Brain microvascular endothelial cell (primary cell): ENCODE measurements around the gene ABCA2.
A peak's percentile ranks its signal among the peaks of the same experiment; 100 is the strongest.

ENCODE experiments used
- DNase-seq: peaks from one replicate; pipeline ENCODE4 v3.0.0-alpha.2; 2020
- H3K27ac ChIP-seq: fragments of 250-450 bp; sonication (Bioruptor Pico); 2 replicates; pipeline ENCODE4 v1.5.1; 2020; ENCODE audit warnings: mild to moderate bottlenecking, moderate library complexity
- H3K27me3 ChIP-seq: fragments of 250-450 bp; sonication (Bioruptor Pico); replicated peaks from 2 replicates; pipeline ENCODE4 v1.5.1; 2020; ENCODE audit warnings: mild to moderate bottlenecking
- H3K36me3 ChIP-seq: fragments of 250-450 bp; sonication (Bioruptor Pico); replicated peaks from 2 replicates; pipeline ENCODE4 v1.5.1; 2020; ENCODE audit warnings: mild to moderate bottlenecking
- H3K4me3 ChIP-seq: 2 replicates; pipeline ENCODE4 v1.5.1; 2011; ENCODE audit warnings: low read depth, mild to moderate bottlenecking, control low read depth, low read length, moderate library complexity
- in situ Hi-C: cut with HindIII; loops from 2 replicates; pipeline ENCODE4 v1.10.0; 2017; ENCODE audit warnings: low sequenced_read_pairs, low pct_ligation_motif_present
- TF ChIP-seq, protein P1 (sequence below): IDR thresholded peaks from 2 replicates; pipeline ENCODE4 v1.5.1; 2011; ENCODE audit warnings: low read depth, mild to moderate bottlenecking, moderate library complexity, low read length, control low read depth, inconsistent platforms; ENCODE audit errors: missing control alignments

ABCA2 gene

DNA sequence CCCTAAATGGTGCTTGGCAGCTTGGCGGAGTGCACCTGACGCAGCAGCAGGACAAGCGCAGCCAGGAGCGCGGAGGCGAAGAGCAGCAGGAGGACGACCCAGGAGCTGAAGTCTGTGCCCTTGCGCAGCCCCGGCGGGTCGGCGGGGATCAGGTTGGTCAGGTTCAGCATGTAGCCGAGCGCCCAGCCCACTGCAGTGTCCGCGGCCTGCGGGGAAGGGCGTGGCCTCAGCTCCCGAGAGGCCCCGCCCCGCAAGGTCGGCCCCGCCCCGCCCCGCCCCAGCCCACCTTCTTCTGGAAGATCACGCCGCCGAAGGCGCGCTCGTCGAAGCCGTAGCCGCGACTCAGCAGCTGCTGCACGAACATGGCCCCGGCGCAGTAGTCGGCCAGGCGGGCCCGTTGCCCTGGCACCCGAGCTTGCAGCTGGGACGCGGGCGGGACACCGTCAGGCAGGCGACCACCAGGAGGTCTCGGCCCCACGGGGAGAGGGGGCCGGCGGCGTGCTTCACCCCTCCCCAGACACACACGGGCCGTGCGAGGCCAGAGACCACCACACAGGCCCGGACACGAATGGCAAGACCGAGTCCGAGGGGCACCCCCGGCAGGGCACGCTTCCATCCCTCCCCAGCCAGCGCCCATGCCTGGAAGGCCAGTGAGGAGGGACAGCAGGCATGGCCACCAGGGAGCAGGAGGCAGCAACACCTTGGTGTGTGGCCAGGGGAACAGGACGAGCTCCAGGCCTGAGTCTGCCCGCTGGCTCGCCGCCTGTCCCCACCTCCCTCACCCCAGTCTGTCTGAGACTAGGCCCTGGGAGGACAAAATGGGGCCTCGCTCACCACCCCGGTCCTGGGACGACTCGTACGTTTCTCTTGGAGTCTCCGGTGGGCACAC, 20.9 kb upstream of the ABCA2 start:
- H3K4me3 ChIP-seq = no peak overlapping the region
- no peak for DNase-seq
- in situ Hi-C loops = loop anchor here (25.0 kb wide), 2 partner anchors 112 to 237 kb away; partner anchors contain the start of genes C8G, FBXW5 and RABL6
- TF ChIP-seq, protein P1, sequence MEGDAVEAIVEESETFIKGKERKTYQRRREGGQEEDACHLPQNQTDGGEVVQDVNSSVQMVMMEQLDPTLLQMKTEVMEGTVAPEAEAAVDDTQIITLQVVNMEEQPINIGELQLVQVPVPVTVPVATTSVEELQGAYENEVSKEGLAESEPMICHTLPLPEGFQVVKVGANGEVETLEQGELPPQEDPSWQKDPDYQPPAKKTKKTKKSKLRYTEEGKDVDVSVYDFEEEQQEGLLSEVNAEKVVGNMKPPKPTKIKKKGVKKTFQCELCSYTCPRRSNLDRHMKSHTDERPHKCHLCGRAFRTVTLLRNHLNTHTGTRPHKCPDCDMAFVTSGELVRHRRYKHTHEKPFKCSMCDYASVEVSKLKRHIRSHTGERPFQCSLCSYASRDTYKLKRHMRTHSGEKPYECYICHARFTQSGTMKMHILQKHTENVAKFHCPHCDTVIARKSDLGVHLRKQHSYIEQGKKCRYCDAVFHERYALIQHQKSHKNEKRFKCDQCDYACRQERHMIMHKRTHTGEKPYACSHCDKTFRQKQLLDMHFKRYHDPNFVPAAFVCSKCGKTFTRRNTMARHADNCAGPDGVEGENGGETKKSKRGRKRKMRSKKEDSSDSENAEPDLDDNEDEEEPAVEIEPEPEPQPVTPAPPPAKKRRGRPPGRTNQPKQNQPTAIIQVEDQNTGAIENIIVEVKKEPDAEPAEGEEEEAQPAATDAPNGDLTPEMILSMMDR = no peak
- H3K27me3 ChIP-seq = peaks cover 31% of the 10 kb centered on the region
- no peak overlapping the region for H3K27ac ChIP-seq
- no peaks in the 10 kb centered on the region for H3K36me3 ChIP-seq

DNA sequence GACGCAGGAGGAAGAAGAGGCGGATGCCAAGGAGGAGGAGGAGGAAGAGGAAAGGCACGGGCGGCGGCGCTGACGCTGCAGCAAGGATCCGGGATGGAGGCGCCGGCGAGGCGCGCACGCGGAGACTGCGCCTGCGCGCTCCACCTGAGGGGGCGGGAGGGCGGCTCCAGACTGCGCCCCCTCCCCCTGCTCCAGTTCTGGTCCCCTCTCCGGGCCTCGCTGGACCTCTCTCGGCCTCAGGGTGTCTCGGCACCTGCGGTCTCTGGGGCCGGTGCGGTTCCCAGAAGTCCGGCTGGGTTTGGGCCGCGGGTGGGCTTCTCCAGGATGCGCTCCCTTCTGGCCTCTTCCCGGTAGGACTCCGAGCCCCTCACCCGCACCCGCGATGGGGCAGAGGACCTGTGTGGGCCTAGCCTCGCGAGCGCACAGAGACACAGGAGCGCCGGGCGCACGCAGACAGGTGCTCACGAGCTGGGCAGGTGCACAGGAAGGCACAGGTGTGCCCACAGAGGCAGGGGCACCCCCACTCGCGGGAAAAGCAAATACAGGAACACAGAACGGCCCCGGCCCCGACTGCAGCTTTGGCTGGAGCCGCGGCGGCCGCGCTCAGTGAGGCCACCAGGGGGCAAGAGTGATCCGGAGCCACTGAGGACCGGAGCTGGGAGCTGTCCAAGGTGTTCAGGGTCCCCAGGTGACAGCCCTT, 18.2 kb upstream of the ABCA2 start, which contains the start of gene NPDC1:
NPDC1 (minus strand) TSS at position 90 of the 700 bp plus-strand sequence. CDS start 188 bp downstream, outside the sequence.
- TF ChIP-seq, protein P1 = peak; percentile 92
- in situ Hi-C loops = loop anchor here (25.0 kb wide), 2 partner anchors 109 to 234 kb away; partner anchors contain the start of genes C8G, FBXW5 and RABL6
- Histone ChIP-seq H3K27ac (no peak within 1 kb of the TSS), H3K27me3 (peaks cover 11% of the 10 kb centered on the region), H3K4me3 (peak within 1 kb of the TSS; percentile 54), H3K36me3 (no peaks in the 10 kb centered on the region)
- peak; percentile 60 for DNase-seq

DNA sequence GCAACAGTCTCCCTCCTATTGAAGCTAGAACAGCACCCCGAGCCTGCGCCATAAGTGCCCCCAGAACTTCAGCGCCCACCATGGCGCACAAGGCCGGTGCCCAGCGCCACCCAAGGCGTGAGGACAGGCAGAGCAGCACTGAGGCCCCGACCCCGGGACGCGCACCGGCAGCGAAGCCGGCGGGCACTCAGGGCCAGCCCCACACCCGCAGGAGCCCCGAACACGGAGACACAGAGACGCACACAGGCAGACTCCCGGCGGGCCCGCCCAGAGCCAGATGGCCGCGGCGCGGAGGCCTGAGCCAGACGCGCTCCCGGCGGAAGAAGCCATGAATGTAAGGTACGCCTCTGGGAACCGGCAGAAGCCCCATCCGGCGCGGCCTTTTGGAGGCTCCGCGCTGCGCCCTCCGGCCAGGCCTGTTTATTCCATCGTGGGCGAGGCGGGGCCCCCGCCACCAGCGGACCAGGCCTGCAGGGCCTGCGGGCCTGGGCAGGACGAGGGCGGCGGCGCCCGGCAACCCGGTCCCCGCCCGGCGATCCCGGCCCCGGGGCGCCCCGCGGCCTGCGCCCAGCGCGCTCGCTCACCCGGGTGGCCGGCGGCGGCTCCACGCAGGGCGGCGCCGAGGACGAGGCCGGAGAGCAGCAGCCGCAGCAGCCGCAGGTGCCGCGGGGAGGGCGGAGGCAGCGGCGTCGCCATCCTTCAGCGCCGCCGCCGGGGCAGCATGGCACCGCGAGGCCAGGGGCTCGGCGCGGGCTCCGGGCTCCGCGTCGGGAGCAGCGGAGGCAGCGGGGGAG, 17.5 kb upstream of the ABCA2 start:
- Histone ChIP-seq H3K27me3 (peaks cover 11% of the 10 kb centered on the region), H3K4me3 (peak overlapping the region; percentile 54), H3K27ac (no peak overlapping the region), H3K36me3 (no peaks in the 10 kb centered on the region)
- in situ Hi-C loops = loop anchor here (25.0 kb wide), 2 partner anchors 108 to 233 kb away; partner anchors contain the start of genes C8G, FBXW5 and RABL6
- TF ChIP-seq, protein P1 = no peak
- peak; percentile 32 for DNase-seq

DNA sequence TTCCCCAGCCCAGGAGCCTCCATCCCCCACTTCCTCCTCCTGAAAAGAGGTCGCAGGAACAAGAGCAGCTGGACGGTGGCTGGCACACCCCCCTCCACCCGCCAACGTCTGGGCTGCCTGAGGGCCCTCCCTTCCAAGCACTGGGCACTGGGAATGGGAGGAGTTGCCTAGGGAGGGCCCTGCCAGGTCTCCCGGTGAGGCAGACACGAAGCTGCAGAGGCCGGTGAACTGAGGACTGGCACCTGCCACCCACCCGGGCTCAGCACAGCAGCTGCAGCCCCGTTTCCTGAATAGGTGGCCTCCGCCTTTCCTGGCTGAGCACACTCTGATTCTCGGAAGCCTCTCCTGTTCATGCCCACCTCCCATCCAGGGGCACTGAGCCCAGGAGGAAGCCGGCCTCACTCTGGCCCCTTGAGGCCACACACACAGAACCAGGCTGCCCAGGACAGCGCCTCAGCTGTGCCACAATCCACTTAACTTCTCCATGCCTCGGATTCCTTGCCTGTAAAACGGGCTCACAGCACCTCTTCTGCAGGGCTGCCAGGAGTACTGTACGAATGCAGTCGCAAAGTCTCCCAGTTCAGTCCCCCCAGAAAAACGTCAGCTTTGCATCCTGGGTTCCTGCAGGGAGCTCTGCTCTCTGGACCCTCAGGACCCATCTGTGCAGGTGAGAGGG, 16.6 kb upstream of the ABCA2 start:
- Histone ChIP-seq H3K27me3 (peaks cover 10% of the 10 kb centered on the region), H3K4me3 (peak overlapping the region; percentile 49), H3K27ac (no peak overlapping the region), H3K36me3 (peaks cover 3% of the 10 kb centered on the region)
- TF ChIP-seq, protein P1 = no peak
- in situ Hi-C loops = loop anchor here (25.0 kb wide), 2 partner anchors 107 to 232 kb away; partner anchors contain the start of genes C8G, FBXW5 and RABL6
- DNase-seq = no peak

DNA sequence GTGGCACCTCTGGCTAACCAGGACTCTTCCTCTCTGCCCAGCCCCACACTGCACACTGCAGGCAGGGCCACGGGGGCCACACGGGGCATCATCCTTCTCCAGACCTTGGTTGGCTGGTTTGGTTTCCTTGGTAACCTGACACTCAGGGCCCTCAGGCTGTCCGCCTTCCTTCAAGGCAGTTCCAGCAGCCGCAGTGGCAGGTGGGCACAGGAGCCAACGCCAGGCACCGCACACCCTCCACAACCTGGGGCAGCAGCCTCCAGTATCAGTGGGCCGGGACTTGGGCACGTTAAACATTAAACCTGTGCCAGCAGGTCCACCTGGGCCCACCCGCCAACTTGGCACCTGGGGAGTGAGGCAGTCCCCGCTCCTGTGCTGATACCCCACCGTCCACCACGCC, 16.0 kb upstream of the ABCA2 start:
- no peak for DNase-seq
- Histone ChIP-seq H3K27ac (no peak overlapping the region), H3K27me3 (peaks cover 4% of the 10 kb centered on the region), H3K36me3 (peaks cover 9% of the 10 kb centered on the region), H3K4me3 (no peak overlapping the region)
- in situ Hi-C loops = loop anchor here (25.0 kb wide), 2 partner anchors 107 to 232 kb away; partner anchors contain the start of genes C8G, FBXW5 and RABL6
- TF ChIP-seq, protein P1 = no peak
